ENCODE results near the gene IQCM.

IQCM gene

GRCh38 chr4:149709640-149710039 is 106.0 kb downstream of the IQCM start:
- TF ChIP-seq CTCF (IDR thresholded peaks at IDR 0.05) = no peak

GRCh38 chr4:149708513-149709130 is 107.0 kb downstream of the IQCM start:
- no peak for TF ChIP-seq CTCF (IDR thresholded peaks at IDR 0.05)

DNA sequence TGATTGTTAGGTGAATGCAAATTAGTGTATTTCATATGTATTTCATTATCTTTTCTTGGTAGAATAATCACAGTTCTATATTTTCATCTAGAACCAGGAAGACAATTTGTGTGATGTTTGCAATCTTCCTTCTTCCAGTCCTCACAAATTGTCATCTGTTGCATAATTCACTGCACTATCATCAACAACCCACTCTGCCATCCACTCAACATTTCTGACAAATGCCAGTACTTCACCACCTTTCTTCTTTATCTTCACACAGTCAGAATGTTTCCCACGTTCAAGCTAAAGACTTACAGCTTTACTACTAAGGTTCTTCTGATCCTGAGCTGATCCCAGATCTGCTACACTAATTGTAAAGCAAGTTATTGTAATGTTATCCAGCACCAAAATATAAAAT is 107.8 kb downstream of the IQCM start:
- no peak for TF ChIP-seq CTCF (IDR thresholded peaks at IDR 0.05)

DNA sequence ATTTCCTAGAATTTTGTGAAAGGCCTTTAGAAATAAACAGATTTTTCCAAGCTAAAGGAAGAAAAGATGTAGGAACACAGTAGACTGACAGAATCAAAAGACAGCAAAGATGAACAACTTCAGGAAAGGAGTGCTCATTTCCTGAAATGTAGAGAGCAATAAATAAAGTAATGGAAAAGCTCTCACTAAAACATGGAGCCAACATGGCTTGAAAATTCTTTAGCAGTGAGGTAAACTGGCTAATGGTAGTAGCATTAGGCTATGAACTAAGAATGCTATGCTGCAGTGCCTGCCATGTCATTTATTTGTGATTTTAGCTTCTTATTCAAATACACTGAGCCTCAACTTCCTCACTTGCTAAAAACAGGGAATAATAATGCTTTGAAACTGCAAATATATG is 108.7 kb downstream of the IQCM start:
- TF ChIP-seq CTCF (IDR thresholded peaks at IDR 0.05) = no peak

DNA sequence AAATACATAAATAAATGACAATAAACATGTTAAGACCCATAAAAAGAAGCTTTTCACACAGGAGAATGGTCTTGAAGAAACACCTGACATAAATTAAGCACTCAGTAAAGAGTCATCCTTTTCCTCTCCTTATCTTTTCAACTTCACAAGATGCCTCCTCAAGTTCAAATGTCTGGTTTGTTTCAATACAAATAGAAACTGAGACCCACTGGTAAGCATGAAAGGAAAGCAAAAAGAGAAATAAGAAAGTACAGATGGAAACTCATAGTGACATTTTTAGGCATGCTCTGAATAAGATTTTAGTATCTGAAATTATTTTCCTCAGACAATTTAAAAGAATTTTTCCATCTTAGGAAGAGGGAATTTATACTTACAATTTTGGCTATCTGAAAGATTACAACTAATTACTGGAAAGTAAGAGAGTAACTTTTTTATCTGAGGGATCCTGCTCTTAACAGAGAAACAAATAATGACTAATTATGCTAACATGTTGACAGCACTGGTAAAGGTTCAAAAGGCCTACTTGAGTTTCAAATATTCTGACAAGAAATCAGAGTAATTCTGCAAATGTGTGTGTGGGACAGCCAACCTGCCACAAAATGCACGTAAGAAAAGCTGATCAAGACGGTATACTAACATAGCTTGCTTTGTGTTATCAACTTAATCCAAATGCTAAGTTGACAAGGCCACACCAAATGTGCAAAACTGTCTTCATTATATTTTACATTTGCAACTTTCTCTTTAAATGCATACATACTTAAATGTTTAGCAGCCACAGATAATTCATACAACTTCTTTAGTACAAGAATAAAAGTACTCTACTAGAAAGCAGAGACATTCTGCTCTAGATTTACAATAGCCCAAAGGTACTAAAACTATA is 113.0 kb downstream of the IQCM start:
- no peak for TF ChIP-seq CTCF (IDR thresholded peaks at IDR 0.05)

DNA sequence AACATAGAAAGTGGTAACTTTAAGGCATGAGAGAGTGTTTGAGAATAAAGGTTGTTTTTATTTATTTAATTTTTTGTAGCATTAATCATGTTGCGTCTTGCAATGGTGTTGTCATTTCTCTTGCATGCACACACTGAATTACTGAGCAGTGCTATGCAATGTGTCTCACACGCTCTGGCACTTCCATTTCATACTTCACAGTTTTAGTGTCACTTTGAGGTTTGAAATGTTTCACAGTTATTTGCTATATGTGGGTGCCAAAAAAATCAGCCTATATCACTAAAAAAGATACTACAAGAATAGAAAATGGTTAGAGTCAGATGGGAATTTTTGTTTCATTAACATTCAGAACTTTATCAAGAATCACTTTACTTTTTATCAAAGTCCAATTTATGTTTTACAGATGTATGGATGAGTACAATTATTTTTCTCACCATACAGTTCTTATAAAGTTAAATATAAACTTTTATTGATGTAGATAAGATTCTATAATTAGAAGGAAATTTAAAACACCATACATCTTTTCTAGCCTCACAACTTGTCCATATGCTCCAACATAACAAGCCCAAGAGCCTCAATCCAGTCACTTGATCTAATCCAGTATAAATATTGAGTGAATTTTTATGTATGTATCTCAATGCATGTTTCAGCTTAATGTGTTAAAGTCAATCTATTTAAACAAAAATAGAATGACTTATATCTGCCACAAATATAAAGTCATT is 114.0 kb downstream of the IQCM start:
- TF ChIP-seq CTCF (IDR thresholded peaks at IDR 0.05) = no peak

DNA sequence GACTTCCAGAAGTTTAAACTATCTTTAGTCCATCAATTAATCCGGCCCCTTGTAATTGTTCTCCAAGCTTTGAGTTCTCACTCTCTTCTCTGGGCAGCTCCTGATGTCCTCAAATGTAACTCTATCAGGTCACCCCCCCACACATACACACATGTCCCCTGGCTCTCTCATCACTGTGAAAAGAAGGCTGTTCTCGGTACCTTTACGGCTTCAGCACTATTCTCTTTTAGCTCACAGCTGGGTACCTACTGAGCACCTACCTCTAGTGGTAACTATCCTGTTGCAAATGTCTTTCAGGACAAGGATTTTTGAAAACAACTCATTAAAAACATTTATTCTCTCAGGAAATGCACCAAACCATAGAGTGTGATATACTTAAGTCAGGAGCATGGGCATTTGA is 115.4 kb downstream of the IQCM start:
- no peak for TF ChIP-seq CTCF (IDR thresholded peaks at IDR 0.05)

Data from LNCAP (cell line).